Measurements from ENCODE around the gene SLC25A5.

DNA sequence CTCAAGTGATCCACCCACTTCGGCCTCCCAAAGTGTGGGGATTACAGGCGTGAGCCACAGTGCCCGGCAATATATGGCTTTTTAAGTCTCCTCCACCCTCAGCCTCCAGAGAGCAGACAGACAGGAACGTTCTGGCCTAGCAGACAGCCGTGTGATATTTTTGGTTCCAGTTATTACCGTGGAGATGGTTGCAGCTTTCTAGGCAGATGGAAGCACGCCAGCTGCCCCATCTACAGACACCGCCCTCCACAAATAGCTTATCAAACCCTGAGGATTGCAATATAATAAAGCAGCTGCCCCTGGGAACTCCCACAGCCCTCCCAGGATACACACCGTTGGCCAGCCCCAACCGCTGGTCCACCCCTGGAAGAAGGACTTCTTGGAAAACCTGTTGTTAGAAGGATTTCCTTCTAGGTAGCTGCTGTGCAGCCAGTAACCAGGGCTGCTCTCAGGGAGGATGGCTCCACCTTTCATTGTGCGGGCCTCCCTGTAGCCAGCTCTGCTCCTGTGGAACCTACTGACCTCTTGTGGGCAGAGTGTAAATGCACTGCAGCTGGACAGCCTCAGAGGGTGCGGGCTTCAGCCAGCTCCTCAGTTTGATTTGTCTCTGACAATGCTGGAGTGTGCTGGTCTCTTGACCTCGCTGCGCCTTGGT lies 44.0 kb downstream of the SLC25A5 start:
- no peak for TF ChIP-seq POLR2A (IDR thresholded peaks at IDR 0.05; ENCODE audit: low read depth)
- peak; percentile 39 to 66 (median 59) for TF ChIP-seq CTCF (IDR thresholded peaks at IDR 0.05)
- peak in 1 of 2 donors; percentile 37 for TF ChIP-seq POLR2AphosphoS5 (IDR thresholded peaks at IDR 0.05)
- no peak for TF ChIP-seq EP300 (IDR thresholded peaks at IDR 0.05)
